GM18520 (cell line): Measurements from ENCODE around the gene PRR36.

Source experiments
- ATAC-seq: cut with Tn5 transposase; IDR thresholded peaks from one replicate; pipeline ENCODE4 v1.9.1; 2021; ENCODE audit not compliant: unreplicated experiment

The PRR36 gene

GRCh38 chr19:7823686-7824301 is 50.4 kb downstream of the PRR36 start:
- ATAC-seq, result no peak

DNA sequence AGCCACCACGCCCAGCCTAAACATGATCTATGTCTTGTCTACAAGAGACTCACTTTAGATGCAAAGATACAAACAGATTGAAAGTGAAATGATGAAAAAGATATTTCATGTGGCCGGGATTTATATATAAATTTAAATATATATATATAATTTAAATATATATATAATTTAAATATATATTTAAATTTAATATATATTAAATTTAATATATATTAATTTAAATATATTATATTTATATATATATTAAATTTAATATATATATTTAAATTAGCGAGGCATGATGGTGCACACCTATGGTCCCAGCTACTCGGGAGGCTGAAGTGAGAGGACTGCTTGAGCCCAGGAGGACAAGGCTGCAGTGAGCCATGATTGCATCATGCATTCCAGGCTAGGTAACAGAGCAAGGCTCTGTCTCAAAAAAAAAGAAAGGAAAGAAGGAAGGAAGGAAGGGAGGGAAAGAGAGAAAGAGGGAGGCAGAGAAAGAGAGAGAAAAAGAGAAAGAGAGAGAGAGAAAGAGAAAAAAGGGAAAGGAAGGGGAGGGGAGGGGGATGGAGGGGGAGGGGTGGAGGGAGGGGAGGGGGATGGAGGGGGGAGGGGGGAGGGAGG is 51.2 kb downstream of the PRR36 start:
- no peak for ATAC-seq

DNA sequence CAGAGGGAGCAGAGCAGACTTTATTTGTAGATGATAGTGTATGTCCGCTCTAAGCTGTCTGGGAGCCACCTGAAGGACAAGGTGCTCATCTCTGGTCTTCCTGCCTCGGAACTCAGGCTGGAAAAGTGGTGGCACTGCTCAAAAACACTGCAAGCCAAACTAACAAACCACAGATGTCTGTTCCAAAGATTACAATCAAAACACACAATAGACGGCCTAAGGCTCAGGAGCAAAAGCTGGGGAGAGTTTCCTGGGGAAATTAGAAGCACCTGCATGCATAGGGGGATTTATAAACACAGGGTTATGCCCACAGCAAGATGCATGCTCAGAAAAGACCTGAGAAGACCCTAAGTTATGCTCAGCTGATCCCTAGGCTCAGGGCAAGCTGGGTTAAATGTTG is 53.6 kb downstream of the PRR36 start:
- no peak for ATAC-seq

GRCh38 chr19:7819337-7819736 is 54.9 kb downstream of the PRR36 start:
- no peak for ATAC-seq

- ATAC-seq, result no peak
These were observed 55.4 kb downstream of the PRR36 start for GRCh38 chr19:7818806-7819205.
